SU-DHL-6 (cell line): ENCODE results near the gene RENBP.

Experiments
- EZH2phosphoT487 ChIP-seq: fragments of 200-600 bp; sonication (generic), shearing (Covaris generic); conservative IDR thresholded peaks from 2 replicates; pipeline ENCODE4 v1.6.1; 2018; ENCODE audit warnings: mild to moderate bottlenecking, antibody characterized with exemption, low read length, moderate library complexity, mixed read lengths
- TF ChIP-seq, protein P1 (sequence below): fragments of 200-600 bp; sonication (generic); IDR thresholded peaks from one replicate; pipeline ENCODE4 v1.5.1; 2017; ENCODE audit warnings: antibody characterized with exemption, mild to moderate bottlenecking, low read length, moderate library complexity; ENCODE audit not compliant: insufficient read depth, poor library complexity, severe bottlenecking

GRCh38 chrX:153933748-153934147 lies 10.7 kb downstream of the RENBP start:
- TF ChIP-seq, protein P1, sequence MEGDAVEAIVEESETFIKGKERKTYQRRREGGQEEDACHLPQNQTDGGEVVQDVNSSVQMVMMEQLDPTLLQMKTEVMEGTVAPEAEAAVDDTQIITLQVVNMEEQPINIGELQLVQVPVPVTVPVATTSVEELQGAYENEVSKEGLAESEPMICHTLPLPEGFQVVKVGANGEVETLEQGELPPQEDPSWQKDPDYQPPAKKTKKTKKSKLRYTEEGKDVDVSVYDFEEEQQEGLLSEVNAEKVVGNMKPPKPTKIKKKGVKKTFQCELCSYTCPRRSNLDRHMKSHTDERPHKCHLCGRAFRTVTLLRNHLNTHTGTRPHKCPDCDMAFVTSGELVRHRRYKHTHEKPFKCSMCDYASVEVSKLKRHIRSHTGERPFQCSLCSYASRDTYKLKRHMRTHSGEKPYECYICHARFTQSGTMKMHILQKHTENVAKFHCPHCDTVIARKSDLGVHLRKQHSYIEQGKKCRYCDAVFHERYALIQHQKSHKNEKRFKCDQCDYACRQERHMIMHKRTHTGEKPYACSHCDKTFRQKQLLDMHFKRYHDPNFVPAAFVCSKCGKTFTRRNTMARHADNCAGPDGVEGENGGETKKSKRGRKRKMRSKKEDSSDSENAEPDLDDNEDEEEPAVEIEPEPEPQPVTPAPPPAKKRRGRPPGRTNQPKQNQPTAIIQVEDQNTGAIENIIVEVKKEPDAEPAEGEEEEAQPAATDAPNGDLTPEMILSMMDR = no peak
- TF ChIP-seq EZH2phosphoT487 = no peak
